Activated gamma-delta T cell treated with Interleukin-2 at 50 U/mL for 16 hours (primary cell): Measurements from ENCODE around the gene IL26.
A peak's percentile ranks its signal among the peaks of the same experiment; 100 is the strongest.

Source experiments
- DNase-seq: peaks from one replicate; pipeline ENCODE4 v3.0.0-alpha.2; 2020

IL26 gene, protein sequence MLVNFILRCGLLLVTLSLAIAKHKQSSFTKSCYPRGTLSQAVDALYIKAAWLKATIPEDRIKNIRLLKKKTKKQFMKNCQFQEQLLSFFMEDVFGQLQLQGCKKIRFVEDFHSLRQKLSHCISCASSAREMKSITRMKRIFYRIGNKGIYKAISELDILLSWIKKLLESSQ

DNA sequence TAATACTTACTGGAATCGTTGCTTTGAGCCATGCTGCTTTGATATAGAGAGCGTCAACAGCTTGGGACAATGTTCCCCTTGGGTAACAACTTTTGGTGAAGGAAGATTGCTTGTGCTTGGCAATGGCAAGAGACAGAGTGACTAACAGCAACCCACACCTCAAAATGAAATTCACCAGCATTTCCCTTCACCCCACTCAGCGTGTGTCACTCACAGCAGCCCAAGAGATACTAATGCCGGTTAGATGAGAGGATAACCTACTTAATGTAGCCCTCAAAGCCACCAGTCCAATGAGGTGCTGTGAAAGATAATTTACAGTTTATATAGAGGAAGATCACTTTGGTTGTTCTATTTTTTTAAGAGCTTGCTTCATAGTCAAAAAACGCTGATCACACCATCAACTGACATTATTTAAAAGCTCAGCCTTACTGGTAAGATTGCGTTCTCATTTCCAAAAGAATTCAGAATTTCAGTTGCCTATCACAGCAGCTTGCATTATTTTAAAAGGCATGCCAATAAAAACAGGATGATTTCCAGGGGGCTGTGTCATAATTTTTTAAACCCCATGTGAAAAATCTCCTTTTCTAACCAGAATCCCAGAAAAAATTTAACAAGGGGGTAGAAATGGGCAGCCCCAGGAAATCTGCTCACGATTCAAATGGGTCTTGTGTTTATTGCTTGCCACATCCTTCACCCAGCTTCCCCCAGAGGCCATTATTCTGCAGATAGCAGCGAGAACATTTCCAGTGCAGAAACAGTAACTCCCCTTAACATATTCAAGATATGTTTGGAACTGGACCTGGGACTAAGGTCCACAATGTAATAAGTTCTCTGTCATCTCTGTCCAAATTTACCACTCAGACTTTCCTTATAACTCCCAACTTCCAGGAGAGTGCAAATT, at the start of gene IL26:
Gene IL26, minus strand, starts transcription at position 235 of the 901 bp plus-strand sequence. Its CDS starts 54 bp downstream, at position 181.
- no peak for DNase-seq

DNA sequence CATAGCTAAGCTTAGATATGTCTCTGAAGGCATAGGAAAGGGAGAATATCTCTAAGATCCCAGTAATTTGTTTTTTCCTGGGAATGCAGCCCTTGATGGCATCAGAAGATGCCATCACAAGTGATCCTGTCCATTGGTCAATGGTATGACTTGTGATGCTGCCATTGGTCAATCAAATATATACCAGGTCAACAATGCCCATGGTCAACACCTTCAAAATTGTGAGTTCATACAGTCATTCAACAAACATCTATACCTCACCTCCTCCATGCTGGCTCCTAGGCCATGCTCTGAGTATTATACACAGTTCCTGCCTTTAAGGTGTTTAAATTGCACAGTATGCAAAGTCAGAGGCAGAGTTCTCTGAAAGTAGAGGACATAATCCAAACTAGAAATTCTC, 47.1 kb upstream of the IL26 start:
- no peak for DNase-seq

GRCh38 chr12:68271346-68271745, 45.7 kb upstream of the IL26 start:
- no peak for DNase-seq

DNA sequence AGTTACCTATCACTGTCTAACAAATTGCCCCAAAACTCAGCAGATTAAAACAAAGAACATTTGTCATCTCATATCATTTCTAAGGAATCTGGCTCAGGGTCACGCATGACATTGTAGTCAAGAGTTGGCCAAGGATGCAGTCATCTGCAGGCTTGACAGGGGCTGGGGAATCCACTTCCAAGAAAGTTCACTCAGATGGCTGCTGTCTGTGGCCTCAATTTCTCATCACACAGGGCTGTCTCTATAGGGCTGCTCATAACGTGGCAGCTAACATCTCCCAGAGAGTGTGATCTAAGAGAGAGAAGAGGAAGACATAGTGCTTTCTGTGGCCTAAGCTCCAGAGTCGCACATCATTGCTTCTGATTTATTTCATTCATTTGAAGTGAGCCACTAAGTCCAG, 44.7 kb upstream of the IL26 start:
- DNase-seq, result no peak

DNA sequence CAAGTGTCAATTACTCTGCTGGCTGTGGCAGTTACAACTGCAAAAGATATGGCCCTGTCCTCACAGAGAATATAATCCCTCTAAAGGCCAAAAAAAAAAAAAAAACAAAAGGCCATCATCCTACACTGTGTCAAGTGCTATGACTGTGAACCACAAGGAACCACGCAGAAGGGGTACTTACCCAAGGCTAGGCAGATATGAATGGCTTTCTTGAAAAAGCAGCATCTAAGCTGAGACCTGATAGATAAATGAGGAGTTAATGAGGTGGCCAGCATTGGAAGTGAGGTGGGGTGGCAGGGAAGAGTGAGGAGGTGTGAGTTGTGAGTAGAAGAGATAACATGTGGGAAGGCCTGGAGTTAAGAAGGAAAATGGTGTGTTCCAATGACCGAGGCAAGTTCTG, 44.2 kb upstream of the IL26 start:
- no peak for DNase-seq

- DNase-seq, result no peak
Measured at GRCh38 chr12:68268967-68269366, 43.4 kb upstream of the IL26 start.

DNA sequence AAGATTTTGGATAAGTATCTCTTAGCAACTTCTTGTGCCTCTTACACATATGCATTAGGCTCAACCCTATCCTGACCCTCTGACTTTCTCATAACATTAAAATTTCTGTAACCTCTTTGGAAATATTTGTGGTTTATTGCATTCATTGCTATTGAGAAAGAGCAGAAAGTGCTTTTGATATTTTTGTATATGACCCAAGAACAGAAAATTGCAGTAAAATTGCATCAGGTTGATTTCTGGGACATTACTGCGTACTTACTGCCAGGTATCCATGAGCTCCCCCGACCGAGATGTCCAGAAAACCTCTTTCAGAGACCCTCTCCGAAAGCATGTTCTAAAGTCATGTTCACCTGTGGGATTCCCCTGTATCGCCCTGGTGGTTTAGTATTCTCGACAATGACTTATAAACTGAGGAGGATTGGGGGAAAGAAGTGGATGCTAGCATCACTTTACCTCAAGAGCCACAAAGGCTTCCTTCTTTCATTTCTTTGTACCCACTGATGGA, 42.3 kb upstream of the IL26 start:
- no peak for DNase-seq

DNA sequence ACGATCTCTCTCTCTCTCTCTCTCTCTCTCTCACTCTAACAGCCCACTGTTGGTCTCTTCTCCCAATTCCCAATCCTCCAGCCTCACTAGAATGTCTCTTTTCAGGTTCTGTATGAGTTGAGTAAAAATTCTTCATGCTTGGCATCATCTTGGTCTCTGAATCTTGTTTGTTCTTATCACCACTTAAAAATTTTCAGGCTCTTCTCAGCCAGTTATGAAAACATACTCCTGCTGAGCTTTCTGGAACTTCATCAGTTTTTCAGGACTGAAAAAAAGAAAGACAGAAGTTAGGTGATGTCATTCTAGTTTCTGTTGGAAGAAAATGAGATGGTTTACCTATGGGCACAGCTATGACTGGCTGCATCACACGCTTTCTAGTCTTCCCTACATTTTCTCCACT, 39.2 kb upstream of the IL26 start:
- no peak for DNase-seq

DNA sequence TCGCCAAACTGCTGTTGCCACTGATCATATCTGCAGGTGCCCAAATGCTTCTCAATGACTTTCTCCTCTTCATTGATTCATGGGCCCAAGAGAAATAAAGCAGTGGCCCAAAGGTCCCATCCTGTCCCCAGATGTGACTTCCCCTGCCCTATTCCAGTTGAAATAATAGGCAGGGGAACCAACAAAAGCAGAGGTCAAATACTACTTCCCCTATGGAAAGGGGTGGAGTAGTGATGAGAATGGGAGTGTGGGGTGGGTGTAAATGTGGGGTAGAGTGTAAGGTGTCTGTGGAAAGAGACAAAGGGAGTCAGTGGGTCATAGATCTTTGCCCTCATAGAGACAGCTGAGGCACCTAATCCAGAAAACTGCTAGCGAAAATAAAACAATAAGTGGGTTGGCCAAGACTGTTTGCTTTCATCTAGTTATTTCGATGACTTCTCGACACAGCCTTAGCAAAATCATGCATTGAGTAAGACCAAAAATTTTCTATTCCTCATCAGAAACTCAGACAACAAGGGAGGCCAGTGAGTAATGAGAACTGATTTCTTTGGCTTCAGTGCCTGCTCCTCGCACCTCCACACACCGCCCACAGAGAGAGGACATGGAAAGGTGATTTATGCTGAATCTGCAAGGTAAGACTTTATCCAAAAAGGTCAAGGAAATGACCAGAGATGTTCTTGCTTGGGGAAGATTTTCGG, 38.7 kb upstream of the IL26 start:
- DNase-seq, result no peak

DNA sequence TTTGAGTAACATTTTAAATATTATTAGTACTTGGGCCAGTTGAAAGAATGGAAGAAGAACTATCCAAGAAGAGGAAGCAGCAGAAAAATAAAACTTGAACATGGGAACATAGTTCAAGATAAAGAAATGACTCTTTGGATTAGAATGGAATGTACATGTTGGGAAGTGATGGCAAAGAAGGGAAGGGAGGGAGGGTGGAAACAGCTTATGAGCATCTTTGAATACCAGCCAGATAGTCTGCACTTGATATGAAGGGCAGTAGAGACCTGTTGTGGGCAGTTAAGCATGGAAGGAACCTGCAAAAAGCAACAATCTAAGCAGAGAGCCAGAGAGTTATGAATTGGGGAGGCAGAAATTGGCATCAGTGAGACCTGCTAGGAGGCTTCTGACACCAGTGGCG, 37.8 kb upstream of the IL26 start:
- DNase-seq, result no peak

DNA sequence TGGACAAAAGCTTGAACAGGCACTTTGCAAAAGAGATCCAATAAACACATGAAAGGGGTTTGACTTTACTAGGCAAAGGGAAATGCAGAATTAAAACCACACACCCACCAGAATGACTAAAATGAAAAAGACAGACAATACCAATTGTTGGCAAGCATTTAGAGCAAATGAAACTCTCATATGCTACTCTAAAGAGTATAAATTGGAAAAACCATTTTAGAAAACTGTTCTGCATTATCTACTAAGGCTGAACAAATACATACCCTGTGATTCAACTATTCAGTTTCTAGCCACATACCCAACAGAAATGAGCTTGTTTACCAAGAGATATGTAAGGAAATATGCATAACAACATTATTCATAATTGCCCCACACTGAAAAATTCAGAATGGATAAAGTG, 36.3 kb upstream of the IL26 start:
- DNase-seq, result no peak

DNA sequence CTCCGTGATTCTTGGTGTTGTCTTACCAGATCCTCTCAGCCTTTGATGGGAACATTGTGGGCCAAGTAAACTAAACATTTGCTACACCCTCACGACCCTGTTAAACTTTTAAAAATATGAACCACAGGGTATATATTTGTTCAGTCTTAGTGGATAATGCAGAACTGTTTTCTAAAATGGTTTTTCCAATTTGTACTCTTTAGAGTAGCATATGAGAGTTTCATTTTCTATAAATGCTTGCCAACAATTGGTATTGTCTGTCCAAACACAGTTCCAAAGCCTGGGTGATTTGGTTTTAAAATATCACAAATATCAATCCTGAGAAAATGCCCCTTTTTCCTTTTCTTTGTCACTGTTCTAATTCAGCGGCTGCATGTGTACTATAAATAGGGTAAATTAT, 34.5 kb upstream of the IL26 start:
- DNase-seq, result no peak

DNA sequence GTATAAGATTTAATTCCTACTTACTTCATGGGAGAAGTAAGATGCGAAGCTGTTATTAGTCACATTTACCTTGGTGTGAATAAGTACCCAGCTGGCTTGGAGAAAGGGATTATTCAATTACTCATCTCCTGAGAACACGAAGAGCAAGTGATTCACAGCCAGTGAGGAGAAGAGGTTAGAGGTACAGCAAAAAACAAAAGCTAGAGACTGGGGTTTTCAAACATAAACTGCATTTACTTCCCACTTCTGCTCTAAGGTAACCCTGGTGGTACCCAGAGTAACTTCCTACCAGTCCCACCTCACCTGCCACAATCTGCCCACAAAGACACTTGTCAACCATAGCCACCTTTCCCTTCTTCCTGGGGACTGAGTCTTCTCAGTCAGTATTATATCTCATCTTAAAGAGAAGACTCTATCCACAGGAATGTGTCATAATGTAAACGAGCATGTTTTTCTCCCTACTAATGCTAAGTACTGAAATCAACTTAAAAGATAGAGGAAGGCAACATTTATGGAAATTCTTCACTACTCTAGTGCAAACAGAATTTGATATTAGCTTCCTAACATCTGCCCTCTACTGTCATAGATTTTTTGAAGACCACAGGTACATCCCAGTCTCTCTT, 33.8 kb upstream of the IL26 start:
- peak; percentile 9 for DNase-seq

GRCh38 chr12:68253504-68253903, 27.9 kb upstream of the IL26 start, which contains the start of gene IL22:
TSS of gene IL22 (minus strand) at chr12:68253604. CDS start at chr12:68253448, 156 bp downstream.
- DNase-seq, result no peak

- no peak for DNase-seq
Measured at GRCh38 chr12:68252077-68252476, 26.5 kb upstream of the IL26 start.

DNA sequence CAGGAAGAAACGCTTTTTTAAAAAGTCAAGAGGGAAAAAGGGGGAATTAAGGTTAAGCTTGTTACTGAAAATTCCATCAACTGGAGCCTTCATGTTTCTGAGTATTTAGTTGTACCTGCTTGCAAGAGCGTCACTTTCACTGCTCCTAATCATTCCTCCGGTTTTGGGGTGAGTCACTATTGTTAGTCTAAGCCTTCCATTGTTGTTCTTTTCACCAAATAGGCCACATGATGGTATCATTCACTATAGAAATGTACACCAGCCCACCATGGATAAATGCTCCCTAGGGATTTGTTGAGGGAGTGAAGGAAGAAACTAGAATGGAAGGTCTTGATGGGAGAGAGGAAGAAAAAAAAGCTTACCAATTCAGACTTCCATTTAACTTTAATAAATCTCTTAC, 24.8 kb upstream of the IL26 start:
- no peak for DNase-seq

DNA sequence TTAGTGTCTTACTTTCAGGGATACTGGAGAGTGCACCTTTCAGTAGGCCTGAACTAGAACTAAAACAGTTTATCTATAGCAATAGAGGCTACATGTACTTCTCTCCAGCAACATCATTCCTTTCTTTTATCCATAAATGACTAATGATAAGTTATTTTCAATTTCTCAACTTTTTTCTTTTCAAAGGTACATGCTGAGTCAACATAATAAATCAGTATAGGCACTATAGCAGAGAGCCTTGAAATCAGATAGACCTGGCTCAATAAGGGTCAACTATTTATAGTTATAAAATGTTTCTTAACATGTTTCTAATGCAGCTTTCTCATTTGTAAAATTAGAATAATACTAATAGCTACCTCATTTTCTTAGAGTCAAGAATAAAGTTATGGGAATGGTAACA, 22.2 kb upstream of the IL26 start:
- DNase-seq, result no peak

DNA sequence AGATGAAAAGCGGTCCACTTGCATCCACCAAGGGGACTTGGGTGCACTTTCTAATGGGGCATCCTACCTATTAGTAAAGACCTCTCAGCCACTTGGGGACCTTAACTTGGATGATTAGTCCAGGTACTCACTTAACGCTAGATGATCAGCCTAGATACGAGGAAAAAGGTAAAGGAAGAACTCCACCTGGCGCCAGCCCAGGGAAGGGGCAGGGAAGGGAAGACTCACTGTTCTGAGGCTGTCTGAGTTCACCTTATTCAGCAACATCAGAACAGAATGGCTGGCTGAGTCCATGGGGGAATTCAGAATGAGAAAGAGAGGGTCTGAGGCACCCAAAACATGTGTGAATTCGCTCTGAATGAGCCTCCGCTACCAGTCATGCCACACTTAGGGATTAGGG, 20.7 kb upstream of the IL26 start:
- no peak for DNase-seq

DNA sequence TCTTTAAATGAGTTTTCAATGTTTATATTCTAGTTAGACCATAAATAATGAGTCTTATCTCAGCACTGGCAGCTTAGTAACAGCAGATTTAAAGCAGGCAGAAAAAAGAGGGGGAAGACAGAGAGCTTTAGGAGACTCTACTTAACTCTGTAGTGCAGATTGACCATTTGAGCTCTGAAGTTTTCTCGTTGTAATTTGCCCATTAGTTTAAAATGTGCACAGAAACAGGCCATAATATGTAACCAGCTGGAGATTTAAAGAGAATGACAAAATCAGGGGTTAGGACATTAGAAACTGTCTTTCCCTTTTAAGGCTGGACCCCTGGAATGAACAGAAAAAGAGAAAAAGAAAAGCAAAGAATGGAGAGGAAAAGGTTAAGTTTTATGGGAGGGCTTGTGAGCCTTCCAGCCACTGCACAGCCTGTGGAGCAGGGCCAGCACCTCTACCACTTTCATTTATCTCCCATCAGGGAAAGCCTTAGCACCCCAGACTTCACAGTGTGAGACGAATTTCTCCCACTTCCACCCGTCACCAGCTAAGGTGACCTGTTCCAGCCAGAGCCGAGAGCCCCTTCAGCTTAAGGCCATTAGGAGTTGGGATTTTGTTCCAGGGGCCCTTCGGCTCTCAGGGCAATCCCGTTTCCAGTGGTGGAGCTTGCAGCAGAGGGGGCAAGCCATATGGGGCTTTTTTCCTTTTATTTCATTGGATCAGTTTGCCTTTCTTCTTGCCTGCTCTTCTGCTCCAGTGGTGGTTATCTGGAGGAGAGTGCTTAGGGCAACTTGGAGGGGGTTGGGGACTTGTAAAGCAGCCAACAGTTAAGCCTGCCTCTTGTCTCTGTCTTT, 19.8 kb upstream of the IL26 start:
- DNase-seq, result no peak

DNA sequence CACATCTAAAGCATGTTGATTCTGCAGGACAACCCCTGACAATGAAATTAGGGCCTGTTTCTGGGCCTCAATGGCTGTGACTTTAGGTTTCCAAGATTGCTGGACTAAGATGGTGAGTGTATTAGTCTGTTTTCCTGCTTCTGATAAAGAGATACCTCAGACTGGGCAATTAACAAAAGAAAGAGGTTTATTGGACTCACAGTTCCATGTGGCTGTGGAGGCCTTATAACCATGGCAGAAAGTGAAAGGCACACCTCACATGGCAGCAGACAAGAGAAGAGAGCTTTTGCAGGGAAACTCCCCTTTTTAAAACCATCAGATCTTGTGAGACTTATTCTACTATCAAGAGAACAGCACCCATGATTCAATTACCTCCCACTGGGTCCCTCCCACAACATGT, 17.2 kb upstream of the IL26 start:
- DNase-seq, result no peak

DNA sequence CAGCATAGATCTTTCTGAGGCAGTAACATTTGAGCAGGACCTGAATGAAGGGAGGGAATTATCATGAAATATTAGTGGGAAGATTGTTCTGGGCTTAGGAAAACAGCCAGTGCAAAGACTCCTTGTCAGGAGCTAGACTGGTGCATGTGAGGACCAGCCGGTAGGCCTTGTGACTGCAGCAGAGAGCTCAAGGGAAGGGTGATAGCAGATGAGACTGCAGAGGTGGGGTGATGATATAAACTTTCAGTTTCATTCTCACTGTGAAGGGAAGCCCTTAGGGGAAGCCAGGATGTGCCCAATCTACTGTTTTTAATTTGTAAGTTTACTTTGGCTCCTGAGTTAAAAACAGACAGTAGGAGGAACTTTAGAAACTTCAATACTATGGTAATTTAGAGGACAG, 15.4 kb upstream of the IL26 start:
- peak; percentile 32 for DNase-seq

GRCh38 chr12:68240079-68240478, 14.5 kb upstream of the IL26 start:
- no peak for DNase-seq
